Chondrocyte (in vitro differentiated cells): ENCODE measurements around the gene WASF2. TPM values are rescaled to one million over a fixed set of nuclear protein-coding genes. Genes with fewer than 3 reads are reported as not detected.

Source experiments
- DNase-seq: peaks from one replicate; pipeline ENCODE4 v3.0.0; 2021; ENCODE audit warnings: mixed read lengths, low spot score
- H3K27ac Mint-ChIP-seq: one replicate; pipeline ENCODE4 v1.8.0; 2021; ENCODE audit warnings: mild to moderate bottlenecking, moderate library complexity, mixed read lengths; ENCODE audit not compliant: unreplicated experiment
- H3K27me3 Mint-ChIP-seq: 2 replicates; pipeline ENCODE4 v1.8.0; 2021; ENCODE audit warnings: low read depth, mixed read lengths
- H3K36me3 Mint-ChIP-seq: 2 replicates; pipeline ENCODE4 v1.8.0; 2021; ENCODE audit warnings: low read depth, mixed read lengths
- H3K4me1 Mint-ChIP-seq: 2 replicates; pipeline ENCODE4 v1.8.0; 2021; ENCODE audit warnings: low read depth, mild to moderate bottlenecking, mixed read lengths
- H3K4me3 Mint-ChIP-seq: one replicate; pipeline ENCODE4 v1.8.0; 2021; ENCODE audit warnings: mild to moderate bottlenecking, moderate library complexity, mixed read lengths; ENCODE audit not compliant: unreplicated experiment
- H3K9me3 Mint-ChIP-seq: 2 replicates; pipeline ENCODE4 v1.8.0; 2021; ENCODE audit warnings: low read depth, mixed read lengths
- total RNA-seq: library from RNA; stranded (reverse); gene quantifications from 3 replicates; pipeline ENCODE4 v1.2.1, GENCODE V29; 2021
- TF ChIP-seq, protein P1 (sequence below): fragments of 200-600 bp; sonication (generic); IDR thresholded peaks from 2 replicates; pipeline ENCODE4 v1.5.0; 2021; ENCODE audit warnings: antibody characterized with exemption, mild to moderate bottlenecking, moderate library complexity

WASF2 gene
- total RNA-seq, 1 donor from 2014 or later = 128 TPM

DNA sequence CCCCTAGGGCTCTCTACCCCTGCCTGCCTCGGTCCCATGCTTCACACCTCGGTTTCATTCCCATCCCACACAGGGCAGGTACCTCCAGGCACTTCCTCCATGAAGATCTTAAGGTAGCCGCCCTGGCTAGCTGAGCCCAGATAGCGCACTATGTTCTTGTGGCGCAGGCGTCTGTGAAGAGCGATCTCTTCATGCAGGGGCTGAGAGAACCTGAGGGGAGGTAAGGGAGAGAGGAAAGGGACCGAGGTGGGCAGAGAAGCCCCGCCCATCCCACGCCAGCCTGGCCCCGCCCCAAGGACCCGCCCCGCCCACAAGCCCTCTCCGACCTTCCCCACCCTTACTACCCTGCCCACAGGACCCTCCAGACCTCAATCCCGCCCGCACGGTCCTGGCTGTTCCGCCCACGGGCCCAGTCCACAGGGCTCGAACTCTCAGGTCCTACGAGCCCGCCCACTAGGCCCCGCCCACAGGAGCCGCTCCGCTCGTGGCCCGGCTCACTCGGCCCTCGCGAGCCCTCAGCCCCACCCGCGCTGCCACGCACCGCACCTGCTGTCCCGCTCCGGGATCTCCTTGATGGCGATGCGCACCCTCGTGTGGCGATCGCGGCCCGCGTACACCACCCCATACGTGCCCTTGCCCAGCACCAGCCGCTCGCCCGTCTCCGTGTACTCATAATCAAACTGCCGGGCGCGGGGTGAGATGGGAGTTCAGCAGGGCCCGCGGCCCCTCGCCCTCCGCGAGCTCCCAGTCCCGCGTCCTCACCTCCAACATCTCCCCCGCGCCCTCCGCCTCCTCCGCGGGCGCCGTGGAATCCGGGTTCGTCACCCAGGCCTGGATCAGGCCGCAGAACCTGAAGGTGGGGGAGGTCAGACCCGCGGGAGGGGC, 129.6 kb downstream of the WASF2 start:
- H3K27me3 Mint-ChIP-seq = no peaks in the 10 kb centered on the region
- no peak overlapping the region for H3K4me3 Mint-ChIP-seq
- DNase-seq = peak; percentile 92
- H3K4me1 Mint-ChIP-seq = peaks cover 12% of the 10 kb centered on the region
- no peak overlapping the region for H3K27ac Mint-ChIP-seq
- H3K36me3 Mint-ChIP-seq = peaks cover 44% of the 10 kb centered on the region
- H3K9me3 Mint-ChIP-seq = no peaks in the 10 kb centered on the region
- TF ChIP-seq, protein P1, sequence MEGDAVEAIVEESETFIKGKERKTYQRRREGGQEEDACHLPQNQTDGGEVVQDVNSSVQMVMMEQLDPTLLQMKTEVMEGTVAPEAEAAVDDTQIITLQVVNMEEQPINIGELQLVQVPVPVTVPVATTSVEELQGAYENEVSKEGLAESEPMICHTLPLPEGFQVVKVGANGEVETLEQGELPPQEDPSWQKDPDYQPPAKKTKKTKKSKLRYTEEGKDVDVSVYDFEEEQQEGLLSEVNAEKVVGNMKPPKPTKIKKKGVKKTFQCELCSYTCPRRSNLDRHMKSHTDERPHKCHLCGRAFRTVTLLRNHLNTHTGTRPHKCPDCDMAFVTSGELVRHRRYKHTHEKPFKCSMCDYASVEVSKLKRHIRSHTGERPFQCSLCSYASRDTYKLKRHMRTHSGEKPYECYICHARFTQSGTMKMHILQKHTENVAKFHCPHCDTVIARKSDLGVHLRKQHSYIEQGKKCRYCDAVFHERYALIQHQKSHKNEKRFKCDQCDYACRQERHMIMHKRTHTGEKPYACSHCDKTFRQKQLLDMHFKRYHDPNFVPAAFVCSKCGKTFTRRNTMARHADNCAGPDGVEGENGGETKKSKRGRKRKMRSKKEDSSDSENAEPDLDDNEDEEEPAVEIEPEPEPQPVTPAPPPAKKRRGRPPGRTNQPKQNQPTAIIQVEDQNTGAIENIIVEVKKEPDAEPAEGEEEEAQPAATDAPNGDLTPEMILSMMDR = no peak

DNA sequence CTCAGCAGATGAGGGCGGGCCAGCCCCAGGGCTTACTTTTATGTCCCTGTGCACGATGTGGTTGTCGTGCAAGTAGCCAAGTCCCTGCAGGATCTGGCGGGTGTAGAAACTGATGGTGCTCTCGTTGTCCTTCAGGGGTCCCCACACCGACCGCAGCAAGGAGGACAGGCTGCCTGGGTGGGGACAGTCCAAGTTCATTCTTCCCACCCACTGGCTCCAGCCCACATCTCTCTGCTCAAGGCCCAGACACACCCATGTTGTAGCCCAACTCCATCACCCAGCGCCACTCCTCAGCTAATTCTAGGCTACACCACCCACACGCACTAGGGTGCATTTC, 130.2 kb downstream of the WASF2 start:
- peaks cover 46% of the 10 kb centered on the region for H3K36me3 Mint-ChIP-seq
- no peak overlapping the region for H3K4me3 Mint-ChIP-seq
- TF ChIP-seq, protein P1 = no peak
- H3K9me3 Mint-ChIP-seq = no peaks in the 10 kb centered on the region
- no peaks in the 10 kb centered on the region for H3K27me3 Mint-ChIP-seq
- DNase-seq = peak; percentile 63
- no peak overlapping the region for H3K27ac Mint-ChIP-seq
- peaks cover 5% of the 10 kb centered on the region for H3K4me1 Mint-ChIP-seq

DNA sequence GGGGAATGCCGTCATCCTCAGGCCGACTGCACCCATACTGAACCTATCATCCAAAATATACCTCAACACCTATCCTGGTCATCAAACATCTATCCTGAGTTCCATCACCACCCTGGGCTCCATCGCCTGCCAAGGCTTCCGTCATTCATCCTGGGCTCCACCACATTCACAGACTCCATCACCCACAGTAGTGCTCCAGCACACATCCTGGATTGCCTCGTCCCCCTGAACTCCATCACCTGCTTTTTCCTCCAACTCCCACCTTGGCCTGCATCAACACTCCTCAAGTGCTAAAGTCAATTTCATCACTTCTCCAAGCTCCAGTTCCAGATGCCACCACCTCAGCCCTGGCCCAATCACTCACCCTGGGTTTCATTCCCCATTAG, 131.0 kb downstream of the WASF2 start:
- no peaks in the 10 kb centered on the region for H3K4me1 Mint-ChIP-seq
- H3K9me3 Mint-ChIP-seq = no peaks in the 10 kb centered on the region
- H3K4me3 Mint-ChIP-seq = no peak overlapping the region
- TF ChIP-seq, protein P1 = no peak
- no peak for DNase-seq
- H3K36me3 Mint-ChIP-seq = peaks cover 45% of the 10 kb centered on the region
- no peak overlapping the region for H3K27ac Mint-ChIP-seq
- no peaks in the 10 kb centered on the region for H3K27me3 Mint-ChIP-seq

DNA sequence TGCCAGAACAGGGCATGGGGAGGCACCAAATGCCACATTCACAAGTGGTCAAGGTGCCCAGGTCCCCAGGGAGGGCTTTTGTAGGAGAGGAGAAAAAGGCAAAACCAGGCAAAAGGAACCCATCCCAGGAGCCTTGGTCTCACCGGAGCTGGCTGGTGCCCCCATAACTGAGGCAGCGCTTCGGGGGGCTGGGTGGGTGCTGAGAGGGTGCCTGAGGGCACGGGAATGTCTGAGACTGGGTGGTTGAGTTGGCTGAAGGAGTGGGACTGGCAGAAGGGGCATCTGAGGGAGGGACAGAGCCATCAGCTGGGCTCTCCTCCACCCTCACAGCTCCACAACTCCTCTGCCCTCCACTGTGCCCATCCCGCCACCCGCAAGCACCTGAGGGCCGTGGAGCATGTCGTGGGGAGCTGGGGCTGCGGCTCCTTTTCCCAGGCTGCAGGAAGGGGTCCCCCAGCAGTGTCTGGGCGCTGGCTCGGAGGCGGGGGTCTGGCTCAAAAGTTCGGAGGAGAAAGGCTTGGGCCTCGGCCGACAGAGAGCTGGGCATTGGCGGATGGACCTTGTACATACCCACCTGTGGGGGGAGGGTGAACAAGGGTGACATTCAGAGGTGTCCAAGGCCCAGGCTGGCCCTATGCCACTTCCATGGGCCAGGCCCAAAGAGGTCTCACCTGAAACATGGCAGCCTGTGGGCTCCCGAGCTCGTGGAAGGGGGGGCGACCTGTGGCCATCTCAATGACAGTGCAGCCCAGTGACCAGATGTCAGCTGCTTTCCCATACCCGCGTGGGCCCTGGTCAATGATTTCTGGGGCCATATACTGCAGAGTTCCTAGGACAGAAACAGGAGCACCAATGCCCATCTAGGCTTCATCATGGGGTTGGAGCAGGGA, 131.7 kb downstream of the WASF2 start:
- TF ChIP-seq, protein P1 = no peak
- DNase-seq = no peak
- Mint-ChIP-seq H3K27me3 (no peaks in the 10 kb centered on the region), H3K4me3 (no peak overlapping the region), H3K9me3 (no peaks in the 10 kb centered on the region), H3K27ac (no peak overlapping the region), H3K4me1 (no peaks in the 10 kb centered on the region), H3K36me3 (peaks cover 43% of the 10 kb centered on the region)

DNA sequence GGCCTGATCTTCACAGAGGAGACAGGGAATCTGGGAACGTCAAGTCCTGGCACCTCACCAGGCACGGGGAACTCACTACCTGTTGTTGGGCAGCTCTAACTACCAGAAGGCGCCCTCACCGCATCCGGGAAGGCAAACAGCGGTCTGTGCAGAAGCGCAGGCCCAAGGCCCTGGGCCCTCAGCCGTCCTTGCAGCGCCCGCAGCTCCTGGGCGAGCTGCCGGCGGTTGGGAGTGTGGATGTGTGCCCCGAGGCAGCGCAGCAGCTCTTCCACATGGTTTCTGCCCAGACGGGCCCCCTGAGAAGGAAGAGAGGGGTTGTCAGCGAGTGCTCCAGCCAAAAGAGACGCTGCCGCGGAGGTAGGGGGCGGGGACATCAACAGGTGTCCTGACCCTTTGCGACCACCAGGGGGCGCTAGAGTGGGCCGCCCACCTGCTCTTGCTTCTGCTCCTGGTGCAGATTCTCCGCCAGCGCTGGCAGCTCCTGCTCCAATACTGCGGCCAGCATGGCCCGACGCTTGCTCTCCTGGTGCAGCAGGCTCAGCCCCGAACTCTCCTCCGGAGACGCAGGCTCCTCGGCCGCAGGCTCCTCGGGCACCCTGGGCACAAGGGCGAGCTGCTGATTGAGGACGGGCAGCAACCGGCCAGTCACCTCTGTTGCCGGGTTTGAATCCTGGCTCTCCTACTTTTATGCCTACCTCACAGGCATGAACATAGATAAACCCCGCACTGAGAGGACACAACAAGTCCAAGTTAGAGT, 132.5 kb downstream of the WASF2 start:
- TF ChIP-seq, protein P1 = peak; percentile 98
- Mint-ChIP-seq H3K4me1 (no peaks in the 10 kb centered on the region), H3K9me3 (no peaks in the 10 kb centered on the region), H3K4me3 (no peak overlapping the region), H3K27ac (no peak overlapping the region), H3K27me3 (no peaks in the 10 kb centered on the region), H3K36me3 (peaks cover 39% of the 10 kb centered on the region)
- DNase-seq = no peak
